ENCODE results near the gene RHOT1. TPM values are rescaled to one million over a fixed set of nuclear protein-coding genes. Genes with fewer than 3 reads are reported as not detected.
A peak's percentile ranks its signal among the peaks of the same experiment; 100 is the strongest.

The RHOT1 gene
- total RNA-seq, 1 experiment from 2014 or later = 23.0 TPM

DNA sequence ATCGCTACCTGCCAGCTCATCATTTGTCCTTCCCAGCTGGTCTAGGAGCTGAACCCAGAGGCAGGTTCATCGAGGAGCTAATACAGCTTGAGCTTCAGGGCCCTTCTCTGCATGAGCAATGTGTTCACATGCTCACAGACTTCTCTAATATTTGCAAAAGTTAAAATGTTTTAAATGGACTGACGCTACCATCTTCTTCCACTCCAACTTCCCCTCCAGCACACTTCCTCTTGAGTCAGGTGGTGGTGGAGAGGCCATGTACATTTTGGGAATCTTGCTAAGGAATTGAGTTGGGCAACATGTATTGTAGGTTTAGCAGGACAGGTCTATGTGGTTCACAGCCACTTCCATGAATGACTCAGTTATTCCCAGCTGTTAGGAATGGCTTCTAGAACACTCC is 21.6 kb upstream of the RHOT1 start:
- BruUV-seq (replicated peaks) = no TSS peak
- Mint-ChIP-seq H3K4me3 (ENCODE audit: low read depth, unreplicated experiment) (no peak overlapping the region), H3K4me1 (ENCODE audit: low read depth, unreplicated experiment) (peaks cover 16% of the 10 kb centered on the region), H3K36me3 (ENCODE audit: insufficient read depth, unreplicated experiment) (no peaks in the 10 kb centered on the region), H3K9me3 (ENCODE audit: low read depth, unreplicated experiment) (no peaks in the 10 kb centered on the region), H3K27me3 (ENCODE audit: unreplicated experiment) (no peaks in the 10 kb centered on the region), H3K27ac (ENCODE audit: unreplicated experiment) (no peak overlapping the region)
- DNase-seq = no peak
- intact Hi-C loops (cut with micrococcal nuclease; ENCODE audit: unreplicated experiment) = no loop called here
- CTCF ChIA-PET = no interaction called here
- no peak for TF ChIP-seq CTCF (IDR thresholded peaks at IDR 0.05; ENCODE audit: unreplicated experiment)

- no peak for DNase-seq
- Mint-ChIP-seq H3K4me3 (ENCODE audit: low read depth, unreplicated experiment) (no peak overlapping the region), H3K27me3 (ENCODE audit: unreplicated experiment) (no peaks in the 10 kb centered on the region), H3K36me3 (ENCODE audit: insufficient read depth, unreplicated experiment) (peaks cover 7% of the 10 kb centered on the region), H3K9me3 (ENCODE audit: low read depth, unreplicated experiment) (no peaks in the 10 kb centered on the region), H3K27ac (ENCODE audit: unreplicated experiment) (no peak overlapping the region), H3K4me1 (ENCODE audit: low read depth, unreplicated experiment) (peaks cover 17% of the 10 kb centered on the region)
- no TSS peak for BruUV-seq (replicated peaks)
- TF ChIP-seq CTCF (IDR thresholded peaks at IDR 0.05; ENCODE audit: unreplicated experiment) = no peak
- intact Hi-C loops (cut with micrococcal nuclease; ENCODE audit: unreplicated experiment) = no loop called here
- CTCF ChIA-PET = no interaction called here
These were observed 18.5 kb upstream of the RHOT1 start for GRCh38 chr17:32123782-32124181.

GRCh38 chr17:32124985-32125847 is 17.1 kb upstream of the RHOT1 start:
- no TSS peak for BruUV-seq (replicated peaks)
- DNase-seq = no peak
- CTCF ChIA-PET = interaction anchor here (0.7 to 1.4 kb wide), 5 partner anchors 10 to 108 kb away, joined by 3 to 4 read pairs (median 3); partner anchors contain the start of gene RHOT1
- no peak for TF ChIP-seq CTCF (IDR thresholded peaks at IDR 0.05; ENCODE audit: unreplicated experiment)
- H3K4me3 Mint-ChIP-seq (ENCODE audit: low read depth, unreplicated experiment) = peak overlapping the region; percentile 4
- H3K36me3 Mint-ChIP-seq (ENCODE audit: insufficient read depth, unreplicated experiment) = peaks cover 7% of the 10 kb centered on the region
- H3K9me3 Mint-ChIP-seq (ENCODE audit: low read depth, unreplicated experiment) = no peaks in the 10 kb centered on the region
- intact Hi-C loops (cut with micrococcal nuclease; ENCODE audit: unreplicated experiment) = no loop called here
- H3K27ac Mint-ChIP-seq (ENCODE audit: unreplicated experiment) = peak overlapping the region; percentile 16
- H3K4me1 Mint-ChIP-seq (ENCODE audit: low read depth, unreplicated experiment) = peaks cover 17% of the 10 kb centered on the region
- no peaks in the 10 kb centered on the region for H3K27me3 Mint-ChIP-seq (ENCODE audit: unreplicated experiment)

DNA sequence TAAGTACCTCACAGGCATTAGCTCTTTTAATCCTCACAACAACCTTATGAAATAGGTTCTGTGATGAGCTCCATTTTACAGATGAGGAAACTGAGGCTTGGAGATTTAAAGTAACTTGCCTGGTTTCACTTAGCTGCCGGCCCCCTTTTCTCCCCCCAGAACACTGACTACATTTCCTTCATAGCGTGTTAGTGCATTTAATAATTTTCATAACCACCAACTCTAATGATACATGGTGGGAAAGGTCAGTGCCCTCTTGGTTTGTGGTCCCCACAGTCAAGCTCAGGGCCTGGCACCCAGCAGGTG is 16.5 kb upstream of the RHOT1 start:
- peak overlapping the region; percentile 16 for H3K27ac Mint-ChIP-seq (ENCODE audit: unreplicated experiment)
- no TSS peak for BruUV-seq (replicated peaks)
- peaks cover 7% of the 10 kb centered on the region for H3K36me3 Mint-ChIP-seq (ENCODE audit: insufficient read depth, unreplicated experiment)
- H3K4me1 Mint-ChIP-seq (ENCODE audit: low read depth, unreplicated experiment) = peaks cover 17% of the 10 kb centered on the region
- no peaks in the 10 kb centered on the region for H3K9me3 Mint-ChIP-seq (ENCODE audit: low read depth, unreplicated experiment)
- no peak for TF ChIP-seq CTCF (IDR thresholded peaks at IDR 0.05; ENCODE audit: unreplicated experiment)
- H3K27me3 Mint-ChIP-seq (ENCODE audit: unreplicated experiment) = no peaks in the 10 kb centered on the region
- CTCF ChIA-PET = interaction anchor here (0.7 to 1.4 kb wide), 4 partner anchors 10 to 109 kb away, joined by 3 to 4 read pairs (median 3); no protein-coding TSS in a partner anchor
- DNase-seq = no peak
- intact Hi-C loops (cut with micrococcal nuclease; ENCODE audit: unreplicated experiment) = no loop called here
- no peak overlapping the region for H3K4me3 Mint-ChIP-seq (ENCODE audit: low read depth, unreplicated experiment)
